Epithelial cell of esophagus (primary cell): ENCODE measurements around the gene KCNC2.

Experiments
- DNase-seq: peaks from one replicate; pipeline ENCODE4 v3.0.0; 2010; ENCODE audit warnings: low read depth
- H3K4me3 ChIP-seq: 2 replicates; pipeline ENCODE4 v1.5.1; 2011; ENCODE audit warnings: mild to moderate bottlenecking, low read length, control low read depth
- TF ChIP-seq, protein P1 (sequence below): IDR thresholded peaks from 2 replicates; pipeline ENCODE4 v1.5.1; 2011; ENCODE audit warnings: low read depth, mild to moderate bottlenecking, low read length, control low read depth, inconsistent platforms; ENCODE audit not compliant: insufficient read depth; ENCODE audit errors: missing control alignments

The KCNC2 gene

DNA sequence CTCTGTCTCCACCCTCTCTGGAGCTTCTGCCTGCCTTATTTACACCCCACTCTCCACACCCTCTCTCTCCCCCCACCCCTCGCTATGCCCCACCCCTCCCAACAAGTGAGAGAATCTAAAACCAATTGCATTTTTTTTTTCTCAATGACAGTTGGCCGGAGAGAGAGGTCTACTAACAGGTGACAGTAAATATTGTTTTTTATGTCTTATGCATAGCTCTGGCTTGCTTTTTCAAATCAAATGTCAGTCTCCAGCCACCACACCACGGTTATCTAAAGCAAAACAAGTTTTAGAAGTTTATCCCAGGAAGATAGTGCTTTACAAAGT is at the start of gene KCNC2:
KCNC2 (minus strand) TSS at position 28 of the 327 bp plus-strand sequence.
- no peak within 1 kb of the TSS for H3K4me3 ChIP-seq
- no peak for DNase-seq
- TF ChIP-seq, protein P1, sequence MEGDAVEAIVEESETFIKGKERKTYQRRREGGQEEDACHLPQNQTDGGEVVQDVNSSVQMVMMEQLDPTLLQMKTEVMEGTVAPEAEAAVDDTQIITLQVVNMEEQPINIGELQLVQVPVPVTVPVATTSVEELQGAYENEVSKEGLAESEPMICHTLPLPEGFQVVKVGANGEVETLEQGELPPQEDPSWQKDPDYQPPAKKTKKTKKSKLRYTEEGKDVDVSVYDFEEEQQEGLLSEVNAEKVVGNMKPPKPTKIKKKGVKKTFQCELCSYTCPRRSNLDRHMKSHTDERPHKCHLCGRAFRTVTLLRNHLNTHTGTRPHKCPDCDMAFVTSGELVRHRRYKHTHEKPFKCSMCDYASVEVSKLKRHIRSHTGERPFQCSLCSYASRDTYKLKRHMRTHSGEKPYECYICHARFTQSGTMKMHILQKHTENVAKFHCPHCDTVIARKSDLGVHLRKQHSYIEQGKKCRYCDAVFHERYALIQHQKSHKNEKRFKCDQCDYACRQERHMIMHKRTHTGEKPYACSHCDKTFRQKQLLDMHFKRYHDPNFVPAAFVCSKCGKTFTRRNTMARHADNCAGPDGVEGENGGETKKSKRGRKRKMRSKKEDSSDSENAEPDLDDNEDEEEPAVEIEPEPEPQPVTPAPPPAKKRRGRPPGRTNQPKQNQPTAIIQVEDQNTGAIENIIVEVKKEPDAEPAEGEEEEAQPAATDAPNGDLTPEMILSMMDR, result no peak

DNA sequence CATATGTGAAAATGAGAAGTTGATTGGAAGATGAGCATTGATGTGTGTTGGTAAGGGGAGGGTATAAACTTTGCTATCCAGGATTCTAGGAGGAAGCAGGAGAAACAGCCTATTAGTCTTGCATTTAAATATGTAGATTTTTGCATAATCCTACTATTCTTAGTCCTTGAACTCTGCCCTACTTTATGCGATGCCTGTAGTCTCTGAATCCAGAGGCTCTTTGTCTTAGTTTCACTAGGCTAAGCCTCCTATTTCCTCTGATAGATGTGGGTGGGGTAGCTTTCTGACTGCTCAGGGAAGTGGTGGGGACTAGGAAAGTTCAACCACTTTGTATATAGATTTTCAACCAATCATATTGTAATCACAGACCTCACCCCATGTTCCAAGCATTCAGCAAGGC is 49.5 kb upstream of the KCNC2 start:
- no peak for DNase-seq
- H3K4me3 ChIP-seq, result no peak overlapping the region
- TF ChIP-seq, protein P1, result no peak

DNA sequence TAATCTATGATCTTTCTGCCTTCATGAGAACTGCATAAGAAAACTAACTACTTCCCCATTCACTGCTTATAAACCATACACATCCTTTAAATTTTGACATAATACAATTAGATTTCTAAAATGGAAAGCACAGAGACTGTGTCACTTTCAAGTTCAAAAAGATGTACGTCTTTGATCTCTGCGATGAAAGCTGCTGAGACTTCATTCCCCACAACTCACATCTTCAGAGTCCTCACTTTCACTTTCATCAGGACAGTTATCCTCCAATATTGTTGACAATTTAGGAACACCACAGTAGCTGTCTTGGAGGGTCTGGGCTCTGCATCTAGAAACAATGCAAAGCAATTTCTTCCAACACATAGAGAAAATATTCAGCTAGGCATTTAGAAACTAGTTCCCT is 47.9 kb upstream of the KCNC2 start:
- TF ChIP-seq, protein P1, result no peak
- no peak for DNase-seq
- no peak overlapping the region for H3K4me3 ChIP-seq

DNA sequence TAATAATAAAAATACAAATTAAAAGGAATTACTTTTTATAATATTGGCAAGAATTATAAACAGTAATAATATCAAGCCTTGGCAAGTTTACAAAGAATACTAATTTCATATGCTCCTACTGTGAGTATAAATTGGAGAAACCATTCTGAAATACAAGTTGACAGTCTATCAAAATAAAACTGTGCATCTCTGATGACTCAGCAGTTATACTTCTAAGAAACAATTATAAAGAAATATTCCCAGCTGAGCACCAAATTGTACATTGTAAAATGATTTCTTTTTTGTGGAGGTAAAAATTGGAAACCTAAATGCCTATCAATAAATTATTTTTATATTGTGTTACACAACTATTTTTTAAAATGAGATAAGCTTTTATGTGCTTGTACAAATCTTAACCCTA is 35.5 kb upstream of the KCNC2 start:
- no peak for DNase-seq

DNA sequence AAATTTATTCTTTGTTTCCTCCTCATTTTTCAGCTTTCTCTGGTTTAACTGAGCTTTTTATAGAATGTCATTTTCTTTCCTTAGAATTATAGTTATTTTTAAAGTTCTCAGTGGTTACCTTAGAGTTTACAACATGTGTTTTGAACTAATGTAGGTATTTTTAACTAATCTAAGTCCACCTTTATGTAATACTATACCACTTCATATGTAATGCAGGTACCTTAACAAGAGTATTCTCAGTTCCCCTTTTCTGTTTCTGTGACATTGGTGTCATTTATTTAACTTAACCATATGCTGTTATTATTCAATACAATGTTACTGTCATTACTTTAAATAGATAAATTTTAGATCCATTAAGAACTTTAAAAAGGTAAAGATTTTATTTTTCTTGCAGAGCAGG is 30.3 kb upstream of the KCNC2 start:
- no peak overlapping the region for H3K4me3 ChIP-seq
- no peak for DNase-seq
- TF ChIP-seq, protein P1, result no peak

More for the DNA sequence above, 35.5 kb upstream of the KCNC2 start:
- TF ChIP-seq, protein P1, result no peak
- no peak overlapping the region for H3K4me3 ChIP-seq

DNA sequence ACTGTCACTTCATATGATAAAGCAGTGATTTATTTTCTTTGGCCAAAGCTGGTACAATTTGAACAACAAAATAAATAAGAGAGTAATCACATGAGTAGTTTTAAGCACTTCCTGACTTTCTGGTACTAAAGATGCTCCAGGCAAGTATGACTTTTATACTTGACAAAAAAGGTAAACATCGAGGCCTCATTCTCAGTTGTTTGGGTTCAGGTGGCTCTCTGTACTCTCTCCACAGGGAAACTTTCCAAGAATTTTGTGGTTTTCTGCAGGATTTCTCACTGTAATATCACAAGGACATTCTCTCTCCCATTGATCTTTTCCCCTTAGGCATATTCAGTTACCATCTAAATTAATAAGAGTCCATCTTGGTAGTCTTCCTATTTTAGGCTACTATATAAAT is 26.6 kb upstream of the KCNC2 start:
- no peak overlapping the region for H3K4me3 ChIP-seq
- TF ChIP-seq, protein P1, result no peak

DNA sequence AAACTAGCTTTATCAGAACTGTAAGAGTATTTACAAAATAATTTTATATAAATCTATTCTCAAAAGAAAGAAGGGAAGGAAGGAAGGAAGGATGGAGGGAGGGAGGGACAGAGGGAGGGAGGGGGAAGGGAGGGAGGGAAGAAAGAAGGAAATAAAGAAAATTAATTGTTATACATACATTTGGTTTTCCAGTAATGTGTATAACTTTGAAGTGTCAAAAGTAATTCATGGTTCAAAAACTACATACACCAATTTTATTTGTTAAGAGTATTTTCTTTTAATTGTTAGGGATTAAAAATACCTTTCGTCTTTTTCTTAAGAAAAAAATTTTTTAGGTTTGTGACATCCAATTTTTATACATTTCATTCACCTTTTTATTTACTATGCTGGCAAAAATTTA is 17.5 kb upstream of the KCNC2 start:
- TF ChIP-seq, protein P1, result no peak
- H3K4me3 ChIP-seq, result no peak overlapping the region
- no peak for DNase-seq

More for the DNA sequence above, 26.6 kb upstream of the KCNC2 start:
- peak; percentile 47 for DNase-seq
